Liver (tissue), 3 donors: Measurements from ENCODE around the gene TCF25.

Source experiments
- TAF1 ChIP-seq: conservative IDR thresholded peaks from 2 replicates; pipeline ENCODE4 v1.6.1; 2016; ENCODE audit warnings: antibody characterized with exemption, mild to moderate bottlenecking
- TF ChIP-seq, protein P1 (sequence below): fragments of 150-350 bp; IDR thresholded peaks from 2 replicates; pipeline ENCODE4 v1.5.1; 2017; ENCODE audit warnings: improper control_type of control experiment, low read depth, low read length; ENCODE audit not compliant: missing input control
- TF ChIP-seq, protein P2 (sequence below): IDR thresholded peaks from 2 replicates; pipeline ENCODE4 v1.6.1; 2016; ENCODE audit warnings: antibody characterized with exemption, mild to moderate bottlenecking
- donor health status: healthy.
- donor health status: healthy.

DNA sequence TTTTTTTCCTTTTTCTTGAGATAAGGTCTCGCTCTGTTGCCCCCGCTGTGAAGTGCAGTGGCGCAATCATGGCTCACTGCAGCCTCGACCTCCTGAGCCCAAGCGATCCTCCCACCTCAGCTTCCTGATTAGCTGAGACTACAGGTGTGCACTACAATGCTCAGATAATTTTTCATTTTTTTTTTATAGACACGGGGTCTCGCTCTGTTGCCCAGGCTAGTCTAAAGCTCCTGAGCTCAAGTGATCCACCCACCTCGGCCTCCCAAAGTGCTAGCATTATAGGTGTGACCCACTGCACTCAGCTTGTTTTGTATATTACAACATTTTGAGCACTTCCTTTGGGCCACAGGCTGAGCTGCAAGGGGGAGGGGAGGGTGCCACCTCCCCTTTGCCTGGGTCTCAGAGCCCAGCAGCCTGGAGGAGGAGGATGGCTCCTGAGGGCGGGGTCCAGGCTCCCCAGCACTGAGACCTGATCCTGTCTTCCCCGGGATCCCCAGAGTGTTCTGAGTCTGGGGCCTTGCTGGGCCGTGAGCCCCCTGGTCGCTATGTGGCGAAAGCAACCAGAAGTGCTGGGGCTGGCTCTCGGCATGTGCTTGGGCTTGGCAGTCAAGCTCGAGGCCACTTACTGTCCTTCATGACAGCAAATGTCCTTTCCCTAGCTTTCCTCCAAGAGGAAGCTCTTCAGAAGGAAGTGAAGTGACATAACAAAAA is 83.3 kb downstream of the TCF25 start:
- TF ChIP-seq TAF1: no peak
- TF ChIP-seq, protein P1, sequence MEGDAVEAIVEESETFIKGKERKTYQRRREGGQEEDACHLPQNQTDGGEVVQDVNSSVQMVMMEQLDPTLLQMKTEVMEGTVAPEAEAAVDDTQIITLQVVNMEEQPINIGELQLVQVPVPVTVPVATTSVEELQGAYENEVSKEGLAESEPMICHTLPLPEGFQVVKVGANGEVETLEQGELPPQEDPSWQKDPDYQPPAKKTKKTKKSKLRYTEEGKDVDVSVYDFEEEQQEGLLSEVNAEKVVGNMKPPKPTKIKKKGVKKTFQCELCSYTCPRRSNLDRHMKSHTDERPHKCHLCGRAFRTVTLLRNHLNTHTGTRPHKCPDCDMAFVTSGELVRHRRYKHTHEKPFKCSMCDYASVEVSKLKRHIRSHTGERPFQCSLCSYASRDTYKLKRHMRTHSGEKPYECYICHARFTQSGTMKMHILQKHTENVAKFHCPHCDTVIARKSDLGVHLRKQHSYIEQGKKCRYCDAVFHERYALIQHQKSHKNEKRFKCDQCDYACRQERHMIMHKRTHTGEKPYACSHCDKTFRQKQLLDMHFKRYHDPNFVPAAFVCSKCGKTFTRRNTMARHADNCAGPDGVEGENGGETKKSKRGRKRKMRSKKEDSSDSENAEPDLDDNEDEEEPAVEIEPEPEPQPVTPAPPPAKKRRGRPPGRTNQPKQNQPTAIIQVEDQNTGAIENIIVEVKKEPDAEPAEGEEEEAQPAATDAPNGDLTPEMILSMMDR: no peak
- TF ChIP-seq, protein P2, sequence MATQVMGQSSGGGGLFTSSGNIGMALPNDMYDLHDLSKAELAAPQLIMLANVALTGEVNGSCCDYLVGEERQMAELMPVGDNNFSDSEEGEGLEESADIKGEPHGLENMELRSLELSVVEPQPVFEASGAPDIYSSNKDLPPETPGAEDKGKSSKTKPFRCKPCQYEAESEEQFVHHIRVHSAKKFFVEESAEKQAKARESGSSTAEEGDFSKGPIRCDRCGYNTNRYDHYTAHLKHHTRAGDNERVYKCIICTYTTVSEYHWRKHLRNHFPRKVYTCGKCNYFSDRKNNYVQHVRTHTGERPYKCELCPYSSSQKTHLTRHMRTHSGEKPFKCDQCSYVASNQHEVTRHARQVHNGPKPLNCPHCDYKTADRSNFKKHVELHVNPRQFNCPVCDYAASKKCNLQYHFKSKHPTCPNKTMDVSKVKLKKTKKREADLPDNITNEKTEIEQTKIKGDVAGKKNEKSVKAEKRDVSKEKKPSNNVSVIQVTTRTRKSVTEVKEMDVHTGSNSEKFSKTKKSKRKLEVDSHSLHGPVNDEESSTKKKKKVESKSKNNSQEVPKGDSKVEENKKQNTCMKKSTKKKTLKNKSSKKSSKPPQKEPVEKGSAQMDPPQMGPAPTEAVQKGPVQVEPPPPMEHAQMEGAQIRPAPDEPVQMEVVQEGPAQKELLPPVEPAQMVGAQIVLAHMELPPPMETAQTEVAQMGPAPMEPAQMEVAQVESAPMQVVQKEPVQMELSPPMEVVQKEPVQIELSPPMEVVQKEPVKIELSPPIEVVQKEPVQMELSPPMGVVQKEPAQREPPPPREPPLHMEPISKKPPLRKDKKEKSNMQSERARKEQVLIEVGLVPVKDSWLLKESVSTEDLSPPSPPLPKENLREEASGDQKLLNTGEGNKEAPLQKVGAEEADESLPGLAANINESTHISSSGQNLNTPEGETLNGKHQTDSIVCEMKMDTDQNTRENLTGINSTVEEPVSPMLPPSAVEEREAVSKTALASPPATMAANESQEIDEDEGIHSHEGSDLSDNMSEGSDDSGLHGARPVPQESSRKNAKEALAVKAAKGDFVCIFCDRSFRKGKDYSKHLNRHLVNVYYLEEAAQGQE: no peak
